NCI-H2171 (cell line): ENCODE data around the gene HERC5.
"Not testable (repeated sequence)": the region's sequence is repeated elsewhere in the genome, so short reads cannot be mapped to it uniquely, and the experiment has no call there.

Experiments used
- DNase-seq: peaks from one replicate; lab custom pipeline; 2025; lab: John Stamatoyannopoulos, UW

Gene HERC5

DNA sequence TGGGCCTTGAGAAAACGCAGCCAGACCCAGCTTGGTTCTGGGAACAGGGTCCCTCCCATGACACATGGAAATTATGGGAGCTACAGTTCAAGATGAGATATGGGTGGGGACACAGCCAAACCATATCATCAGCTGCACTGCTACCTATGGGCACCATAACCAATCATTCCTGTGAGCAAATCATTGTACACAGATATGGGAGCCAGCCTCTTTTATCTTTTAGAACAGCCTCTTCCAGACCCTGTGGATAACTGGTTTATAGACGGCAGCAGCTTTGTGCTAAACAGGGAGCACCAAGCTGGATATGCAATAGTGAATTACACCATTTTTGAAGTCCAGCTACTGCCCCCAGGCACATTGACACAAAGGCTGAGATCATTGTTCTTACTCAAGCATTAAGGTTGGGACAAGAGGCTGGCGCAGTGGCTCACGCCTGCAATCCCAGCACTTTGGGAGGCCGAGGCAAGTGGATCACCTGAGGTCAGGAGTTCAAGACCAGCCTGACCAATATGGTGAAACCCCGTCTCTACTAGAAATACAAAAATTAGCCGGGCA, 8.6 kb upstream of the HERC5 start:
- not testable (repeated sequence) for DNase-seq

GRCh38 chr4:88448889-88449288, 8.0 kb upstream of the HERC5 start:
- DNase-seq, result no peak

DNA sequence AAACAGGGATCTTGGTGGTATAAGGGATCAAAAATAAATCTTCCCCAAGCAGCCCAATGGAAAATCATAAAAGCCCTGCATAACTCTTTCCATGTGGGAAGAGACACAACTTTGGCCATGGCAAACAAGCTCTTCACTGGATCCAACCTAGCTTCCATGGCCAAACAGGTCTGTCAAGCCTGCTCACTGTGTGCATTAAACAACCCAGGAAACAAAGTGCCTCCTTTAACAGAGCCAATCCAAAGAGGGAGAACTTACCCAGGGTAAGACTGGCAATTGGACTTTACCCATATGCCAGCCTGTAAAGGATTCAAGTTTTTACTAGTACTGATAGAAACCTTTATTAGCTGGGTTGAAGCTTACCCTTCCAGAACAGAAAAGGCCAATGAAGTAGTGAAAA, 7.6 kb upstream of the HERC5 start:
- no peak for DNase-seq

- DNase-seq, result no peak
Observed at GRCh38 chr4:88451205-88451604, 5.7 kb upstream of the HERC5 start.

DNA sequence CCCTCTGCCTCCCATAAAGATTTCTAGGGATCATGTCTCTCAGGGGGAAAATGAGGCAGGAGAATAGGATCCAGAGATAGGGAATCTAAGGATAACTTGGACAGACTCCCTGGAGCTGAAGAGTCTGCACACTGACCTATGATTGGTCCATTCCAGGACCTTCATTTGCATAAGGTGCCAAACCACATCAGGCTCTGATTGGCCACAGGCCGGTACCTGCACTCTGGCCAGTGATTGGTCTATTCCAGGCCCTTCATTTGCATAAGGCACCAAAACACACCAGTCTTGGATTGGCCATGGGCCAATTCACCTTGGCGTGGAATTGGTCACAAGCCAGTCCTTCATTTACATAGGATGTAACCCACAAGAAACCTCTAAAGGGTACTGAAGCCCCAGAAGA, 4.0 kb upstream of the HERC5 start:
- no peak for DNase-seq

DNA sequence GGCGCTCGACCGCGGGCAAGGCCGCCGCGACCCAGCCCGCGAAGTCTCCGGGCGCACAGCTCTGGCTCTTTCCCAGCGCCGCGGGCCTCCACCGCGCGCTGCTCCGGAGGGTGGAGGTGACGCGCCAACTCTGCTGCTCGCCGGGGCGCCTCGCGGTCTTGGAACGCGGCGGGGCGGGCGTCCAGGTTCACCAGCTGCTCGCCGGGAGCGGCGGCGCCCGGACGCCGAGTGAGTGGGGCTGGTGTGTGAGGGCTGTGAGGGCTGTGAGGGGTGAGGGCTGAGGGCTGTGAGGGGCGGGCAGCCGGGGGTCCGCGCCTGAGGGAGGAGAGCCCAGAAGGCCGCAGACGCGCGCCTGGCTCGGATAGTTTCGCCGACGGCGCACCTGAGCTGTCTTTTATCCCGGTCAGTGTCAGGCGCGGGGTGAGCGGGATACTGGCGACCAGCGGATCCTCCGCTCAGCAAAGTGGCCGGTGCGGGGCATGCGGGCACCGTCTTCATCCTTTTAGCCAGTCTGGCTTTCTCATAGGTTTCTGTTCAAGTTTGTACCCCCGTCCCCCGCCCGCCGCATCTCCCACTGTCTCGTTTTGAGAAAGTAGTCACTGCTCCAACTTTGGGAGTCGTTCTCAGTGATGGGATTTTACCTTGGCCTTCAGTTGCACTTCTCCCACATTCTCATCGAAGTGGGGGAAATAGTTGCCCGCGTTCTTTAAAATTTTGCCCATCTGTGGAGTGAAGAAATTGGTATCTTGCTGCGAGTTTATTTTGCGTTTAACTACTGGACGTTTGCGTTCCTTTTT, 586 bp downstream of the HERC5 start:
- no peak for DNase-seq

DNA sequence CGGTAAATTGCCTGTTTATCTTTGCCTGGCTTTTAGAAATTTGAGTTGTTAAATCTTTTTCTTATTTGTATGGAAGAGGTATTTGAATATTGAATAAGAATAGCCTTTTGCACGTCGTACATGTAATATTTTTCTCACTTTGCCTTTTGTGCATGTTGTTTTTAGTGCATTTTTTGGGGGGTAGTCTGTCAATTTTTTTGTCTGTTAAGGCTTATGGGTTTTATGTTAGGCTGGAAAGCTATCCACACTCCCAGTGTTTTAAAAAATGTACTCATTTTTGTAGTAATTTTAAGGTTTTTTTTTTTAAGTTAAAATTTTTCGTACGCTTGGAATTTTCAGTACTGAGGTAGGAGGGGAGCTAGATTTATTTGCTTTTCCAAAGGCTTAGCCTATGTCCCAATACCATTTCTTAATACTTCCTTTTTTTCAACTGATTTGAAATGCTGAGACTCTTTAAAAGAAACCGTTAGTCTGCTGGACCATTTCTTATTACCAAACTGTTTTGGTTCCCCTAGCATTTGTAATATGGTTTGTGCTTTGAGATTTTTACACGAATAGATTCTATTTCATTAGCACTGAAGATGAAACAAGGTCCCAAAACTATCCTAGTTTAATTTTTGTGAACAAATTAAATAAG, 1.3 kb downstream of the HERC5 start:
- no peak for DNase-seq

DNA sequence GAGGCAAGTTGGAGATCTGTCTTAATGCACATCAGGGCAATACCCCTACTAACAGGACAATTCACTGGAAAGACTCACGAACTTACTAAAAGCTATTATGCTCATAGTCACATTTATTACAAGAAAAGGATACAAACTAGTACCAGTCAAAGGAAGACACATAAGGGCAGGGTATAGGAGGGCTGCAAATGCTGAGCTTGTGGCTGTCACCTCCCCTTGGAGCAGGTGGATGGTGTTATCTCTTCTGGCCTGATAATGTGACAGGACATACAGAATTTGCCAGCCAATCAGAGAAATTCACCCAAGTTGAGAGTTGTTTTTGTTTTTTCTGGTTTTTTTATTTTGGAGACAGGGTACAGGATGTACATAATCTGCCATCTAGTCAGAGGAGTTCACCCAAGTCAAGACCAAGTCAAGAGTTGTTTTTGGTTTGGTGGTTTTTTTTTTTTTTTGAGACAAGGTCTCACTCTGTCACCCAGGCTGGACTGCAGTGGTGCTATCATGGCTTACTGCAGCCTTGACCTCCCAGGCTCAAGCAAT, 8.8 kb downstream of the HERC5 start:
- no peak for DNase-seq

- no peak for DNase-seq
Observed at GRCh38 chr4:88467392-88467791, 10.5 kb downstream of the HERC5 start.

DNA sequence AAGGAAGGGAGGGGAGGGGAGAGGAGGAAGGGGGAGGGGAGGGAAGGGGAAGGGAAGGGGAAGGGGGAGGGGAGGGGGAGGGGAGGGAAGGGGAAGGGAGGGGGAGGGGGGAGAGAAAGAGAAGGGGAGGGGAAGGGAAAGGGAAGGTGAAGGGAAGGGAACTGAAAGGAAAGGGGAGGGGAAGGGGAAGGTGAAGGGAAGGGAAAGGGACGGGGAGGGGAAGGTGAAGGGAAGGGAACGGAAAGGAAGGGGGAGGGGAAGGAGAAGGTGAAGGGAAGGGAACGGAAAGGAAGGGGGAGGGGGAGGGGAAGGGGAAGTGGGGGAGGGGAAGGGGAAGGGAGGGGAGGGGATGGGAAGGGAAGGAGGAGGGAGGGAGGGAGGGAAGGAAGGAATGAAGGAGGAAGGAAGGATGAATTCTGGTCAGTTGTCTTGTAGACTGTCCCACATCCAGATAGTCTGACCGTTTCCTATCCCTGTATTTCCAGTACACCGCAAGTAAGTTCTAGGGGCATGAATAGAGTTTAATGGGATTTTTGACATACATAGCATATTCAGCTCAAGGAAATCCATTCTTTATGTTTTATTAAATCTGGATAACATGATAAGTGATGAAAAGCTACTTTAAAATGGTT, 20.4 kb downstream of the HERC5 start:
- DNase-seq, result no peak

- DNase-seq, result no peak
Observed at GRCh38 chr4:88478247-88478646, 21.3 kb downstream of the HERC5 start.

- no peak for DNase-seq
Observed at GRCh38 chr4:88481537-88481936, 24.6 kb downstream of the HERC5 start.

- DNase-seq, result no peak
Observed at GRCh38 chr4:88489100-88489761, 32.3 kb downstream of the HERC5 start.

- no peak for DNase-seq
Observed at GRCh38 chr4:88497859-88498409, 41.0 kb downstream of the HERC5 start.

DNA sequence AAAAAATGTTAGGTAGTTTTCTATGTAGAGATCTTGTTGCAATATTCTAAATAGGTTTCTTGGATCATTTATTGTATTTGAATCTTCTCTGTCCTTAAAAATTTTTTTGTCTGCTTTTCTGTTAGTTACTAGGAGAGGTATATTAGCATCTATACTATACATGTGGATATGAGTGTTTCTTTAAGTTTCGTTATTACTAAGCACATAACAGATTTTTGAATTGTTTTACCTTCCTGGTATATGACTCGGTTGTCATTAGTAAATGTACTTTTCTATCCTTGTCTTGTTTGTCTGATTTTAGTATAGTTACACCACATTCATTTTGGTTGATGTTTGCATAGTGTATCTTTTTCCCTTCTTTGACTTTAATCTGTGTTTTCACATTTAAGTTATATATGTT, 46.4 kb downstream of the HERC5 start:
- DNase-seq, result no peak

DNA sequence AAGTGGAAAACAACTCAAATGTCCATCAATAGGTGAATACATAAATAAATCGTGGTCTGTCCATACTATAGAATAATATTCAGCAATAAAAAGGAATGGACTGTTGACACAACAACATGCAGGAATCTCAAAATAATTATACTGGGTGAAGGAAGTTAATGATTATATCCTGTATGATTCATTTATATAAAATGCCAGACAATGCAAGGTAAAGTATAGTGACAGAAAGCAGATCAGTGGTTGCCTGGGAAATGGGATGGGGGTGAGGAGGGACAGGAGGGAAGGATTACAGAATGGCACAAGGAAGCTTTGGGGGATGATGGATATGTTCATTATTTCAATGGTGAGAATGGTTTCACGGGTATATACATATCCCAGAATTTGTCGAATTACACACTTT, 54.3 kb downstream of the HERC5 start:
- no peak for DNase-seq

DNA sequence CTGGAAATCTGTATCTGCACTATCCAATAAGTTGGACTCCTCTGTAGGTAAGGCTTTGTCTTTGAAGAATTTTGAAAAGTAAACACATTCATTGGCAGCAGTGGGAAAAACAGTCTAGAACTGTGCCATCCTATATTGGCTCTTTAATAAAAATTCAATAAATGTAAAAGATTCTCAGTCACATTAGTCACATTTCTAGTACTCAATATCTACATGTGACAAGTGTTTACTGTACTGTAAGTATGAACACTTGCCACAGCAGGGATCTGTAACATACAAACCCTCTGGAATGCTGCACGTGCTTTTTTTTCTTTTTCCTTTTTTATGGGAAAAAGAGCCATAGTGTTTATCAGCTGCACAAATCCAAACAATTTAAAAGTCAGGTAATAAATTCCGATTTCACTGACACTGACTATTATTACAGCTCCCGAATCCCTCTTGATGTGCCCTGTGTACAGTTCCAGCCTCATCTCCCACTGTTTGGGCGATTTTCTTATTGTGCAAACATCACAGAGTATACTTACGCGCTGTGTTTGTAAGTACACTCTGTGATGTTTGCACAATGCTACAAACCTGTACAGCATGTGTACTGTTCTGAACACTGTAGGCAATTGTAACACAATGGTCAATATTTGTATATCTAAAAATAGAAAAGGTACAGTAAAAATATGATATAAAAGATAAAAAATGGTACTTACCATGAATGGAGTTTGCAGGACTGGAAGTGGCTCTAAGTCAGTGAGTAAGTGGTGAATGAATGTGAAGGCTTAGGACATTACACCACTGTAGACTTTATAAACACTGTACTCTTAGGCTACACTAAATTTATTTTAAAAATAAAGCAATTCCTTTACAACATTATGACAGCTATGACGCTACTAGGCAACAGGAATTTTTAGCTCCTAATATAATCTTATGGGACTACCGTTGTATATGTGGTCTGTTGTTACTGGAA, 57.9 kb downstream of the HERC5 start:
- no peak for DNase-seq

GRCh38 chr4:88516746-88517145, 59.8 kb downstream of the HERC5 start:
- no peak for DNase-seq

- no peak for DNase-seq
Observed at GRCh38 chr4:88517825-88518224, 60.9 kb downstream of the HERC5 start.

GRCh38 chr4:88518911-88519310, 62.0 kb downstream of the HERC5 start:
- no peak for DNase-seq
